HS-5 (cell line): ENCODE measurements around the gene SLIT3.
"Not testable (repeated sequence)": the region's sequence is repeated elsewhere in the genome, so short reads cannot be mapped to it uniquely, and the experiment has no call there.

ENCODE experiments used
- DNase-seq: peaks from one replicate; pipeline ENCODE4 v3.0.0-alpha.2; 2012; ENCODE audit warnings: low read depth

The SLIT3 gene

GRCh38 chr5:168630958-168631357 lies 670.0 kb downstream of the SLIT3 start:
- not testable (repeated sequence) for DNase-seq

GRCh38 chr5:168624850-168625364 lies 676.0 kb downstream of the SLIT3 start:
- no peak for DNase-seq

- no peak for DNase-seq
These were observed 680.1 kb downstream of the SLIT3 start for GRCh38 chr5:168620807-168621206.

GRCh38 chr5:168614661-168615060 lies 686.3 kb downstream of the SLIT3 start:
- no peak for DNase-seq

- DNase-seq = no peak
These were observed 686.9 kb downstream of the SLIT3 start for GRCh38 chr5:168613996-168614395.

GRCh38 chr5:168613396-168613795 lies 687.5 kb downstream of the SLIT3 start:
- DNase-seq = no peak

GRCh38 chr5:168612996-168613395 lies 687.9 kb downstream of the SLIT3 start:
- no peak for DNase-seq

- DNase-seq = no peak
These were observed 688.8 kb downstream of the SLIT3 start for GRCh38 chr5:168612123-168612522.
